ENCODE results near the gene NEK7. TPM values are rescaled to one million over a fixed set of nuclear protein-coding genes. Genes with fewer than 3 reads are reported as not detected.

The NEK7 gene
- total and polyA plus RNA-seq, 4 donors = 20.2 to 95.1 (median 42.8) TPM

GRCh38 chr1:198281911-198282310 is 125.1 kb downstream of the NEK7 start:
- no peaks in the 10 kb centered on the region for H3K4me1 ChIP-seq (ENCODE audit: control insufficient read depth, insufficient read depth, low read length)
- no peak overlapping the region for H3K4me3 ChIP-seq (ENCODE audit: low read depth, low read length)
- H3K27ac ChIP-seq (ENCODE audit: low read depth, low read length) = no peak overlapping the region
- H3K9me3 ChIP-seq (ENCODE audit: control insufficient read depth, insufficient read depth, low read length) = no peaks in the 10 kb centered on the region
- WGBS (ENCODE audit: insufficient coverage) = 91% methylated on average over 1 of the region's 1 CpG
- no peaks in the 10 kb centered on the region for H3K36me3 ChIP-seq (ENCODE audit: control insufficient read depth, insufficient read depth, low read length)
- no peaks in the 10 kb centered on the region for H3K27me3 ChIP-seq (ENCODE audit: control insufficient read depth, insufficient read depth, low read length)
- no peak for DNase-seq (ENCODE audit: low read depth in 4 of 6, low spot score in 6 of 6)

- H3K27me3 ChIP-seq (ENCODE audit: control insufficient read depth, insufficient read depth, low read length) = no peaks in the 10 kb centered on the region
- no peak for DNase-seq (ENCODE audit: low read depth in 4 of 6, low spot score in 6 of 6)
- 92% methylated on average over 2 of the region's 6 CpGs for WGBS (ENCODE audit: insufficient coverage)
- no peaks in the 10 kb centered on the region for H3K9me3 ChIP-seq (ENCODE audit: control insufficient read depth, insufficient read depth, low read length)
- no peaks in the 10 kb centered on the region for H3K36me3 ChIP-seq (ENCODE audit: control insufficient read depth, insufficient read depth, low read length)
- no peak overlapping the region for H3K4me3 ChIP-seq (ENCODE audit: low read depth, low read length)
- no peak overlapping the region for H3K27ac ChIP-seq (ENCODE audit: low read depth, low read length)
- no peaks in the 10 kb centered on the region for H3K4me1 ChIP-seq (ENCODE audit: control insufficient read depth, insufficient read depth, low read length)
These were observed 126.4 kb downstream of the NEK7 start for GRCh38 chr1:198283222-198283621.

GRCh38 chr1:198287916-198288315 is 131.1 kb downstream of the NEK7 start:
- H3K9me3 ChIP-seq (ENCODE audit: control insufficient read depth, insufficient read depth, low read length) = no peaks in the 10 kb centered on the region
- no peaks in the 10 kb centered on the region for H3K36me3 ChIP-seq (ENCODE audit: control insufficient read depth, insufficient read depth, low read length)
- no peaks in the 10 kb centered on the region for H3K27me3 ChIP-seq (ENCODE audit: control insufficient read depth, insufficient read depth, low read length)
- H3K27ac ChIP-seq (ENCODE audit: low read depth, low read length) = no peak overlapping the region
- WGBS (ENCODE audit: insufficient coverage) = 100% methylated on average over 1 of the region's 4 CpGs
- no peak for DNase-seq (ENCODE audit: low read depth in 4 of 6, low spot score in 6 of 6)
- H3K4me1 ChIP-seq (ENCODE audit: control insufficient read depth, insufficient read depth, low read length) = no peaks in the 10 kb centered on the region
- no peak overlapping the region for H3K4me3 ChIP-seq (ENCODE audit: low read depth, low read length)

GRCh38 chr1:198290089-198290683 is 133.4 kb downstream of the NEK7 start:
- no peaks in the 10 kb centered on the region for H3K9me3 ChIP-seq (ENCODE audit: control insufficient read depth, insufficient read depth, low read length)
- peaks cover 2% of the 10 kb centered on the region for H3K4me1 ChIP-seq (ENCODE audit: control insufficient read depth, insufficient read depth, low read length)
- H3K36me3 ChIP-seq (ENCODE audit: control insufficient read depth, insufficient read depth, low read length) = no peaks in the 10 kb centered on the region
- no peak for DNase-seq (ENCODE audit: low read depth in 4 of 6, low spot score in 6 of 6)
- 100% methylated on average over 1 of the region's 7 CpGs for WGBS (ENCODE audit: insufficient coverage)
- no peak overlapping the region for H3K4me3 ChIP-seq (ENCODE audit: low read depth, low read length)
- H3K27me3 ChIP-seq (ENCODE audit: control insufficient read depth, insufficient read depth, low read length) = no peaks in the 10 kb centered on the region
- H3K27ac ChIP-seq (ENCODE audit: low read depth, low read length) = no peak overlapping the region

- peaks cover 3% of the 10 kb centered on the region for H3K4me1 ChIP-seq (ENCODE audit: control insufficient read depth, insufficient read depth, low read length)
- H3K4me3 ChIP-seq (ENCODE audit: low read depth, low read length) = no peak overlapping the region
- H3K36me3 ChIP-seq (ENCODE audit: control insufficient read depth, insufficient read depth, low read length) = no peaks in the 10 kb centered on the region
- H3K27me3 ChIP-seq (ENCODE audit: control insufficient read depth, insufficient read depth, low read length) = no peaks in the 10 kb centered on the region
- no peak for DNase-seq (ENCODE audit: low read depth in 4 of 6, low spot score in 6 of 6)
- H3K27ac ChIP-seq (ENCODE audit: low read depth, low read length) = no peak overlapping the region
- H3K9me3 ChIP-seq (ENCODE audit: control insufficient read depth, insufficient read depth, low read length) = no peaks in the 10 kb centered on the region
These were observed 134.2 kb downstream of the NEK7 start for GRCh38 chr1:198291036-198291435.

GRCh38 chr1:198291924-198292323 is 135.1 kb downstream of the NEK7 start:
- H3K27me3 ChIP-seq (ENCODE audit: control insufficient read depth, insufficient read depth, low read length) = no peaks in the 10 kb centered on the region
- no peaks in the 10 kb centered on the region for H3K36me3 ChIP-seq (ENCODE audit: control insufficient read depth, insufficient read depth, low read length)
- no peak overlapping the region for H3K4me3 ChIP-seq (ENCODE audit: low read depth, low read length)
- peaks cover 3% of the 10 kb centered on the region for H3K4me1 ChIP-seq (ENCODE audit: control insufficient read depth, insufficient read depth, low read length)
- no peak overlapping the region for H3K27ac ChIP-seq (ENCODE audit: low read depth, low read length)
- no peaks in the 10 kb centered on the region for H3K9me3 ChIP-seq (ENCODE audit: control insufficient read depth, insufficient read depth, low read length)
- DNase-seq (ENCODE audit: low read depth in 4 of 6, low spot score in 6 of 6) = no peak

- Histone ChIP-seq H3K27me3 (ENCODE audit: control insufficient read depth, insufficient read depth, low read length) (no peaks in the 10 kb centered on the region), H3K4me3 (ENCODE audit: low read depth, low read length) (peak overlapping the region; percentile 21), H3K27ac (ENCODE audit: low read depth, low read length) (no peak overlapping the region), H3K9me3 (ENCODE audit: control insufficient read depth, insufficient read depth, low read length) (no peaks in the 10 kb centered on the region), H3K36me3 (ENCODE audit: control insufficient read depth, insufficient read depth, low read length) (no peaks in the 10 kb centered on the region), H3K4me1 (ENCODE audit: control insufficient read depth, insufficient read depth, low read length) (peaks cover 3% of the 10 kb centered on the region)
- 4% methylated on average over 4 of the region's 8 CpGs for WGBS (ENCODE audit: insufficient coverage)
- DNase-seq (ENCODE audit: low read depth in 4 of 6, low spot score in 6 of 6) = peak in 3 of 6 donors; percentile 6 to 76 (median 50)
These were observed 138.4 kb downstream of the NEK7 start for GRCh38 chr1:198295225-198295624.

- Histone ChIP-seq H3K4me1 (ENCODE audit: control insufficient read depth, insufficient read depth, low read length) (peaks cover 3% of the 10 kb centered on the region), H3K9me3 (ENCODE audit: control insufficient read depth, insufficient read depth, low read length) (no peaks in the 10 kb centered on the region), H3K4me3 (ENCODE audit: low read depth, low read length) (no peak overlapping the region), H3K27me3 (ENCODE audit: control insufficient read depth, insufficient read depth, low read length) (no peaks in the 10 kb centered on the region), H3K27ac (ENCODE audit: low read depth, low read length) (no peak overlapping the region), H3K36me3 (ENCODE audit: control insufficient read depth, insufficient read depth, low read length) (no peaks in the 10 kb centered on the region)
- DNase-seq (ENCODE audit: low read depth in 4 of 6, low spot score in 6 of 6) = peak in 4 of 6 donors; percentile 13 to 65 (median 27)
- 33% methylated on average over 1 of the region's 4 CpGs for WGBS (ENCODE audit: insufficient coverage)
These were observed 139.2 kb downstream of the NEK7 start for GRCh38 chr1:198295971-198296370.

- H3K4me3 ChIP-seq (ENCODE audit: low read depth, low read length) = no peak overlapping the region
- no peaks in the 10 kb centered on the region for H3K27me3 ChIP-seq (ENCODE audit: control insufficient read depth, insufficient read depth, low read length)
- H3K27ac ChIP-seq (ENCODE audit: low read depth, low read length) = no peak overlapping the region
- H3K36me3 ChIP-seq (ENCODE audit: control insufficient read depth, insufficient read depth, low read length) = no peaks in the 10 kb centered on the region
- H3K4me1 ChIP-seq (ENCODE audit: control insufficient read depth, insufficient read depth, low read length) = peaks cover 3% of the 10 kb centered on the region
- DNase-seq (ENCODE audit: low read depth in 4 of 6, low spot score in 6 of 6) = no peak
- WGBS (ENCODE audit: insufficient coverage) = 80% methylated on average over 1 of the region's 2 CpGs
- H3K9me3 ChIP-seq (ENCODE audit: control insufficient read depth, insufficient read depth, low read length) = no peaks in the 10 kb centered on the region
These were observed 140.5 kb downstream of the NEK7 start for GRCh38 chr1:198297281-198297680.

- no peak overlapping the region for H3K4me3 ChIP-seq (ENCODE audit: low read depth, low read length)
- H3K27ac ChIP-seq (ENCODE audit: low read depth, low read length) = no peak overlapping the region
- DNase-seq (ENCODE audit: low read depth in 4 of 6, low spot score in 6 of 6) = peak in 4 of 6 donors; percentile 26 to 91 (median 59)
- 29% methylated on average over 3 of the region's 6 CpGs for WGBS (ENCODE audit: insufficient coverage)
- no peaks in the 10 kb centered on the region for H3K9me3 ChIP-seq (ENCODE audit: control insufficient read depth, insufficient read depth, low read length)
- no peaks in the 10 kb centered on the region for H3K36me3 ChIP-seq (ENCODE audit: control insufficient read depth, insufficient read depth, low read length)
- H3K27me3 ChIP-seq (ENCODE audit: control insufficient read depth, insufficient read depth, low read length) = no peaks in the 10 kb centered on the region
- peaks cover 3% of the 10 kb centered on the region for H3K4me1 ChIP-seq (ENCODE audit: control insufficient read depth, insufficient read depth, low read length)
These were observed 141.8 kb downstream of the NEK7 start for GRCh38 chr1:198298640-198299039.

Data from spinal cord (tissue), 10 donors.